Ovary (tissue), 3 donors: ENCODE results near the gene ZNF445.

Experiments used
- POLR2A ChIP-seq: fragments of 450-650 bp; IDR thresholded peaks from one replicate; pipeline ENCODE4 v1.6.1; 2017; ENCODE audit warnings: antibody characterized with exemption, mild to moderate bottlenecking, moderate library complexity
- TF ChIP-seq, protein P1 (sequence below), 3 donors: fragments of 450-650 bp in 2 of 3; fragments of 200-600 bp in 1 of 3; IDR thresholded peaks; one replicate each; pipeline versions ENCODE4 v1.5.1 to v1.8.0; 2016 to 2022; ENCODE audit warnings: antibody characterized with exemption in 3 of 3, mild to moderate bottlenecking in 1 of 3
- donor health status: DM: no; HTN: no; CAD: no.

DNA sequence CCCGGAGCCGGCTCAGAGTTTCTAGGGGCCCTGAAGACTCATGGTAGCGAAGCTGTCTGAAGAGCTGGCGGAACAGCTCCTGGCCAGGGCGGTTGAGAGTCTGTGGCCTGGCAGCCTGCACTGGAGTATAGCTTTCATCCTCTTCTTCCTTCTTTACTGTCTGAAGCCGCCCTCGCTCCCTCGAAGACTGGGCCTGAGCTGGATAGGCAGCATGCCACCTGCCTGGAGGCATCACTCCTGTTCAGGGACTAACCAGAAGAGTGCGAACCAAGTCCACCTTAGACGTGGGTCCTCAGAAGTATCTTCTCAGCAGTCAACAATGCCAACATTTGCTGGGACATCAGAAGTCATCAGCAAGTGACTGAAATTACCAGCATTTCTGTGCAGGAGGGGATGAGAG lies 22.2 kb downstream of the ZNF445 start:
- TF ChIP-seq, protein P1, sequence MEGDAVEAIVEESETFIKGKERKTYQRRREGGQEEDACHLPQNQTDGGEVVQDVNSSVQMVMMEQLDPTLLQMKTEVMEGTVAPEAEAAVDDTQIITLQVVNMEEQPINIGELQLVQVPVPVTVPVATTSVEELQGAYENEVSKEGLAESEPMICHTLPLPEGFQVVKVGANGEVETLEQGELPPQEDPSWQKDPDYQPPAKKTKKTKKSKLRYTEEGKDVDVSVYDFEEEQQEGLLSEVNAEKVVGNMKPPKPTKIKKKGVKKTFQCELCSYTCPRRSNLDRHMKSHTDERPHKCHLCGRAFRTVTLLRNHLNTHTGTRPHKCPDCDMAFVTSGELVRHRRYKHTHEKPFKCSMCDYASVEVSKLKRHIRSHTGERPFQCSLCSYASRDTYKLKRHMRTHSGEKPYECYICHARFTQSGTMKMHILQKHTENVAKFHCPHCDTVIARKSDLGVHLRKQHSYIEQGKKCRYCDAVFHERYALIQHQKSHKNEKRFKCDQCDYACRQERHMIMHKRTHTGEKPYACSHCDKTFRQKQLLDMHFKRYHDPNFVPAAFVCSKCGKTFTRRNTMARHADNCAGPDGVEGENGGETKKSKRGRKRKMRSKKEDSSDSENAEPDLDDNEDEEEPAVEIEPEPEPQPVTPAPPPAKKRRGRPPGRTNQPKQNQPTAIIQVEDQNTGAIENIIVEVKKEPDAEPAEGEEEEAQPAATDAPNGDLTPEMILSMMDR (IDR thresholded peaks at IDR 0.05): no peak
- no peak for TF ChIP-seq POLR2A
